HL-60 (cell line): ENCODE results near the gene DPYSL4.

Source experiments
- DNase-seq, 2 experiments: peaks; one replicate each; pipeline ENCODE4 v3.0.0-alpha.2; 2010 to 2020; ENCODE audit warnings: low read depth in 1 of 2, low spot score in 1 of 2
- H3K27ac ChIP-seq: fragments of 250-450 bp; sonication (Bioruptor Pico); replicated peaks from 2 replicates; pipeline ENCODE4 v1.5.1; 2020; ENCODE audit warnings: mild to moderate bottlenecking, moderate library complexity
- H3K27me3 ChIP-seq: fragments of 250-450 bp; sonication (Bioruptor Pico); 2 replicates; pipeline ENCODE4 v1.5.1; 2021; ENCODE audit warnings: mild to moderate bottlenecking, moderate library complexity; ENCODE audit not compliant: insufficient read depth, poor library complexity, severe bottlenecking
- H3K4me3 ChIP-seq: replicated peaks from 2 replicates; pipeline ENCODE4 v1.5.1; 2011; ENCODE audit warnings: mild to moderate bottlenecking, control low read depth, low read length; ENCODE audit not compliant: insufficient read depth
- GABPA ChIP-seq: IDR thresholded peaks from 2 replicates; pipeline ENCODE4 v1.6.1; 2012; ENCODE audit warnings: low read depth
- POLR2AphosphoS5 ChIP-seq: IDR thresholded peaks from 2 replicates; pipeline ENCODE4 v1.6.1; 2012; ENCODE audit warnings: low read depth
- REST ChIP-seq: IDR thresholded peaks from 2 replicates; pipeline ENCODE4 v1.6.1; 2012; ENCODE audit warnings: low read depth; ENCODE audit not compliant: insufficient replicate concordance
- SPI1 ChIP-seq: IDR thresholded peaks from 2 replicates; pipeline ENCODE4 v1.6.1; 2012; ENCODE audit warnings: low read depth, mild to moderate bottlenecking, borderline replicate concordance
- long read RNA-seq: library from polyadenylated mRNA; unstranded; transcript quantifications from one replicate; pipeline ENCODE4 v2.0.0, GENCODE V29; 2020
- TF ChIP-seq, protein P1 (sequence below): IDR thresholded peaks from one replicate; pipeline ENCODE4 v1.5.1; 2011; ENCODE audit warnings: low read length, control low read depth, inconsistent platforms; ENCODE audit not compliant: insufficient read depth

DPYSL4 gene
- long read RNA-seq = 0 reads

GRCh38 chr10:132186488-132187429 is at the start of gene DPYSL4:
Gene DPYSL4 (plus strand): TSS chr10:132186948. CDS start chr10:132187064, 116 bp downstream.
- peaks cover 45% of the 10 kb centered on the region for H3K27me3 ChIP-seq
- TF ChIP-seq POLR2AphosphoS5 (no peak), REST (no peak), GABPA (no peak), SPI1 (no peak)
- TF ChIP-seq, protein P1, sequence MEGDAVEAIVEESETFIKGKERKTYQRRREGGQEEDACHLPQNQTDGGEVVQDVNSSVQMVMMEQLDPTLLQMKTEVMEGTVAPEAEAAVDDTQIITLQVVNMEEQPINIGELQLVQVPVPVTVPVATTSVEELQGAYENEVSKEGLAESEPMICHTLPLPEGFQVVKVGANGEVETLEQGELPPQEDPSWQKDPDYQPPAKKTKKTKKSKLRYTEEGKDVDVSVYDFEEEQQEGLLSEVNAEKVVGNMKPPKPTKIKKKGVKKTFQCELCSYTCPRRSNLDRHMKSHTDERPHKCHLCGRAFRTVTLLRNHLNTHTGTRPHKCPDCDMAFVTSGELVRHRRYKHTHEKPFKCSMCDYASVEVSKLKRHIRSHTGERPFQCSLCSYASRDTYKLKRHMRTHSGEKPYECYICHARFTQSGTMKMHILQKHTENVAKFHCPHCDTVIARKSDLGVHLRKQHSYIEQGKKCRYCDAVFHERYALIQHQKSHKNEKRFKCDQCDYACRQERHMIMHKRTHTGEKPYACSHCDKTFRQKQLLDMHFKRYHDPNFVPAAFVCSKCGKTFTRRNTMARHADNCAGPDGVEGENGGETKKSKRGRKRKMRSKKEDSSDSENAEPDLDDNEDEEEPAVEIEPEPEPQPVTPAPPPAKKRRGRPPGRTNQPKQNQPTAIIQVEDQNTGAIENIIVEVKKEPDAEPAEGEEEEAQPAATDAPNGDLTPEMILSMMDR = no peak
- H3K4me3 ChIP-seq = no peak within 1 kb of the TSS
- no peak for DNase-seq
- no peak within 1 kb of the TSS for H3K27ac ChIP-seq

DNA sequence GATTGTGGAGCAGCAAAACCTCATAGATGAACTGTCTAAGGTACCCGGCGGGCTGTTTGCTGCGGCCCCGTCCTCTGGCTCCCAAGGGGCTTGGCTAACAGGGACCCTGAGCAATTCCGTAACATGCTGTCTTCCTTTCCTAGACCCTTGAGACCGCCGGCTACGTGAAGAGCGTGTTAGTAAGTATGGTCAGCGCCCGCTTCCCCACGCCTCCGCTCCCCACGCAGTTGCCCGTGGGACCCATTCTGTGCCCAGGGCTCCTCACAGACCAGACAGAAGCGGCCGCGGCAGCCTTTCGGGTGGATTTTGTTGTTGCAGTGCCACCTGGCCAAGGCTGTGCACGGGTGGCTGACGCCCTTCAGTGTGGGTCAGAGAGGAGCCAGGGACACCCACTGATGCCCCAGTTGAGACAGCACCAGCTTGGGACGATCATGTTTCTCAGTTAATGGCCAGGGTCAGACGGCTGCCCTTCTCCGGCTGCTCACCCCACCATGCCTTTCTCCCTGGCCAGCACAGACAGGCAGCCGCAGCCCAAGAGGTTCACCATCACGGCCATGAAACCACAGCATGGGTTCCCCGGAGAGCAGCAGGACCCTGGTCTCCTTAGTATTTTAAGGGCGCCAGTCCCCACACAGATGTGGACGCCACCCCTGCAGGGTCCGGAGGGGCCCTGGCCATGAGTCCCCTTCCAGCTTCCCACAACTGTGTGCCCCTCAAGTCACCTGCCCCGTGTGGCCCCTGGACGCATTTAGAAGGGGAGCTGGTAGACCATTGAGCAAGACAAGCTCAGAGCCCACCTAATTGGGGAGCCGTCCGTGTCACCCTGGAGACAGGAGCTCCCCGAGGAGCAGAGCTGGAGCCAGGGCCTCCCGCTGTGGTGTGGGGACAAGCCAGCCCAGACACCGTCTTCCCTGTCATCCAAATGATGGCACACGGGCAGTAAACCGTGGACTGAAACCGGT is 49.4 kb upstream of the DPYSL4 start:
- TF ChIP-seq REST (no peak), GABPA (no peak), SPI1 (no peak), POLR2AphosphoS5 (no peak)
- TF ChIP-seq, protein P1 = no peak
- no peak for DNase-seq
- Histone ChIP-seq H3K27ac (no peak overlapping the region), H3K27me3 (peaks cover 4% of the 10 kb centered on the region), H3K4me3 (no peak overlapping the region)

DNA sequence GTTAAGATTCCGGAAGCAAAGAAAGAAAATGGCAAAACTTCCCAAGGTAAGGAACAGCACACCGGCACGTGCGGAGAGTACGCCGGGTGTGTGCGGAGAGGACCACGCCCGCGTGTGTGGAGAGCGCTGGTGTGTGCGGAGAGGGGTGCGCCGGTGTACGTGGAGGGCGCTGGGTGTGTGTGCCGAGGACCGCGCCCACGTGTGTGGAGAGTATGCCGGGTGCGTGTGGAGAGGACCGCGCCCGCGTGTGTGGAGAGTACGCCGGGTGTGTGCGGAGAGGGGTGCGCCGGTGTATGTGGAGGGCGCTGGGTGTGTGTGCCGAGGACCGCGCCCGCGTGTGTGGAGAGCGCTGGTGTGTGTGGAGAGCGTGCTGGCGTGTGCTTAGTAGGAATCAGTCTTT is 48.6 kb upstream of the DPYSL4 start:
- H3K27me3 ChIP-seq = peaks cover under 1% of the 10 kb centered on the region
- H3K4me3 ChIP-seq = no peak overlapping the region
- DNase-seq = no peak
- H3K27ac ChIP-seq = no peak overlapping the region
- TF ChIP-seq GABPA = no peak
- TF ChIP-seq POLR2AphosphoS5 = no peak
- no peak for TF ChIP-seq SPI1
- TF ChIP-seq, protein P1 = no peak
- no peak for TF ChIP-seq REST
